Measurements from ENCODE around the gene TSNAX. TPM values are rescaled to one million over a fixed set of nuclear protein-coding genes. Genes with fewer than 3 reads are reported as not detected.

Gene TSNAX
- total RNA-seq, 2 experiments from 2014 or later, result 33.5 to 35.7 TPM

DNA sequence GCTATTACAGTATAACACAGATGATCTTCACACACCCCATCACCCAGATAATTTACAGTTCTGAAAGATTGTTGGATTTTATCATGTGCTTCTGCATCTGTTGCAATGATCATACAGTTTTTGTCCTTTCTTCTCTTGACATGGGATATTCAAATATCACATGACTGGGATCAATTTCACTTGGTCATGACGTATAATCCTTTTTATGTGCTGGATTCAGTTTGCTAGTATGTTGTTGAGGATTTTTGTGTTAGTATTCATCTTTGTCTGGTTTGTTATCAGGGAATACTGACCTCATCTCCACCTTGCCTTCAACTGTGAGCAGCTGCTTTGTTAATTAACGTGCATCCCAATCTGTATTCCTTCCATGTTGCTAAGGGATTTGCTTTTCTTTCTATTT, 53.4 kb downstream of the TSNAX start:
- TF ChIP-seq, protein P1, sequence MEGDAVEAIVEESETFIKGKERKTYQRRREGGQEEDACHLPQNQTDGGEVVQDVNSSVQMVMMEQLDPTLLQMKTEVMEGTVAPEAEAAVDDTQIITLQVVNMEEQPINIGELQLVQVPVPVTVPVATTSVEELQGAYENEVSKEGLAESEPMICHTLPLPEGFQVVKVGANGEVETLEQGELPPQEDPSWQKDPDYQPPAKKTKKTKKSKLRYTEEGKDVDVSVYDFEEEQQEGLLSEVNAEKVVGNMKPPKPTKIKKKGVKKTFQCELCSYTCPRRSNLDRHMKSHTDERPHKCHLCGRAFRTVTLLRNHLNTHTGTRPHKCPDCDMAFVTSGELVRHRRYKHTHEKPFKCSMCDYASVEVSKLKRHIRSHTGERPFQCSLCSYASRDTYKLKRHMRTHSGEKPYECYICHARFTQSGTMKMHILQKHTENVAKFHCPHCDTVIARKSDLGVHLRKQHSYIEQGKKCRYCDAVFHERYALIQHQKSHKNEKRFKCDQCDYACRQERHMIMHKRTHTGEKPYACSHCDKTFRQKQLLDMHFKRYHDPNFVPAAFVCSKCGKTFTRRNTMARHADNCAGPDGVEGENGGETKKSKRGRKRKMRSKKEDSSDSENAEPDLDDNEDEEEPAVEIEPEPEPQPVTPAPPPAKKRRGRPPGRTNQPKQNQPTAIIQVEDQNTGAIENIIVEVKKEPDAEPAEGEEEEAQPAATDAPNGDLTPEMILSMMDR (IDR thresholded peaks at IDR 0.05), result no peak
- POLR2A ChIA-PET, result no interaction called here
- DNase-seq (no peak), ATAC-seq (ENCODE audit: poor library complexity) (no peak)
- no peaks in the 10 kb centered on the region for H3K36me3 Mint-ChIP-seq (ENCODE audit: low read depth)
- Histone ChIP-seq H3K4me3 (ENCODE audit: low read length) (no peak overlapping the region), H3K27me3 (ENCODE audit: control insufficient read depth in 1 of 2, insufficient read depth in 2 of 2, low read length in 2 of 2) (no peaks in the 10 kb centered on the region), H3K9me3 (ENCODE audit: control insufficient read depth in 1 of 2, insufficient read depth in 1 of 2, low read length in 2 of 2) (no peaks in the 10 kb centered on the region), H3K27ac (ENCODE audit: low read depth in 1 of 2, low read length in 2 of 2) (no peak overlapping the region), H3K36me3 (ENCODE audit: insufficient read depth, low read length) (no peaks in the 10 kb centered on the region), H3K4me1 (ENCODE audit: insufficient read depth, low read length) (no peaks in the 10 kb centered on the region)
- H3K27ac Mint-ChIP-seq, result no peak overlapping the region
- intact Hi-C loops (cut with DNase I, micrococcal nuclease), result no loop called here
- CTCF ChIA-PET, result no interaction called here
- H3K4me3 Mint-ChIP-seq, result no peak overlapping the region
- no peaks in the 10 kb centered on the region for H3K27me3 Mint-ChIP-seq
- no peaks in the 10 kb centered on the region for H3K4me1 Mint-ChIP-seq (ENCODE audit: low read depth)
- no peaks in the 10 kb centered on the region for H3K9me3 Mint-ChIP-seq

DNA sequence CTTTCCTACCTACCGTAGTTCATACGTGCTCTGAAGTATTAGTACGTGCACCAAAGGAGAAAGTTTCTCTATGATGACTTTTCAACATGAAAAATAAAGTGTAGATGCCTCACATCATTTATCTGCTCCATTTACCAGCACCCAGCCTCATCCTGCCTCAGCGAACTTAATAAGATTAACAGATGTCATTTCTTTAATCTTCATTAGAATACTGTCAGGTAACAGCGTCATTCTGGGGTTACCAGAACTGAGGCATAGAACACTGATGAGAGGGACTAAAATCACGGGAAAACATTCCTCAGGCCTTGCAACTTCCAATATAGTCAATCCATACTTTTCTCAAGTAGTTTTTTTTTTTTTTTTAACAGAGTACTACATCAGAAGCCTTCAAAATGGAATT, 54.9 kb downstream of the TSNAX start:
- no peaks in the 10 kb centered on the region for H3K9me3 Mint-ChIP-seq
- Histone ChIP-seq H3K36me3 (ENCODE audit: insufficient read depth, low read length) (no peaks in the 10 kb centered on the region), H3K4me3 (ENCODE audit: low read length) (no peak overlapping the region), H3K9me3 (ENCODE audit: control insufficient read depth in 1 of 2, insufficient read depth in 1 of 2, low read length in 2 of 2) (no peaks in the 10 kb centered on the region), H3K4me1 (ENCODE audit: insufficient read depth, low read length) (no peaks in the 10 kb centered on the region), H3K27ac (ENCODE audit: low read depth in 1 of 2, low read length in 2 of 2) (no peak overlapping the region), H3K27me3 (ENCODE audit: control insufficient read depth in 1 of 2, insufficient read depth in 2 of 2, low read length in 2 of 2) (no peaks in the 10 kb centered on the region)
- H3K4me1 Mint-ChIP-seq (ENCODE audit: low read depth), result no peaks in the 10 kb centered on the region
- no peaks in the 10 kb centered on the region for H3K36me3 Mint-ChIP-seq (ENCODE audit: low read depth)
- no peak overlapping the region for H3K27ac Mint-ChIP-seq
- DNase-seq (no peak), ATAC-seq (ENCODE audit: poor library complexity) (no peak)
- TF ChIP-seq, protein P1 (IDR thresholded peaks at IDR 0.05), result no peak
- ChIA-PET POLR2A (no interaction called here), CTCF (no interaction called here)
- no peaks in the 10 kb centered on the region for H3K27me3 Mint-ChIP-seq
- no peak overlapping the region for H3K4me3 Mint-ChIP-seq
- intact Hi-C loops (cut with DNase I, micrococcal nuclease), result no loop called here

DNA sequence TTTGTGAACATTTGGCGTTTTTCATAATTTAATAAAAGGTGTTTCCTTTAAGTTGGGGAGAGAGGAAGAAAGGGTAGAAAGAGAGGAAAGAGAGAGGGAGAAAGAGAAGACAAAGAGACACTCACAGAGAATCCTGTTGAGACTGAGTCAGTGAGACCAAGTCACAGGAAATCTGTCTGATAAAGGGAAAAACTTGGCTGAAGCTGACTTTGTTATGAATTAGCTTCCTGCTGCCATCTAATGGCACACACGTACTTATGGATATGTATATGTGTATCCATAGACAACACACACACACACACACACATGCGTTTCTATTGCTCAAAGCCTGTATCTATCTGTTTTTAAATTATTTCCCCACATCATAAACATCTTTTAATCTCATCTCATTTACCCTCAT, 55.6 kb downstream of the TSNAX start:
- TF ChIP-seq, protein P1 (IDR thresholded peaks at IDR 0.05), result no peak
- DNase-seq (peak in 1 of 14 experiments; percentile 4), ATAC-seq (ENCODE audit: poor library complexity) (no peak)
- Histone ChIP-seq H3K27me3 (ENCODE audit: control insufficient read depth in 1 of 2, insufficient read depth in 2 of 2, low read length in 2 of 2) (no peaks in the 10 kb centered on the region), H3K9me3 (ENCODE audit: control insufficient read depth in 1 of 2, insufficient read depth in 1 of 2, low read length in 2 of 2) (no peaks in the 10 kb centered on the region), H3K36me3 (ENCODE audit: insufficient read depth, low read length) (no peaks in the 10 kb centered on the region), H3K27ac (ENCODE audit: low read depth in 1 of 2, low read length in 2 of 2) (no peak overlapping the region), H3K4me1 (ENCODE audit: insufficient read depth, low read length) (no peaks in the 10 kb centered on the region), H3K4me3 (ENCODE audit: low read length) (no peak overlapping the region)
- Mint-ChIP-seq H3K4me3 (no peak overlapping the region), H3K27ac (no peak overlapping the region), H3K9me3 (no peaks in the 10 kb centered on the region), H3K36me3 (ENCODE audit: low read depth) (no peaks in the 10 kb centered on the region), H3K4me1 (ENCODE audit: low read depth) (no peaks in the 10 kb centered on the region), H3K27me3 (no peaks in the 10 kb centered on the region)
- intact Hi-C loops (cut with DNase I, micrococcal nuclease), result no loop called here
- ChIA-PET POLR2A (no interaction called here), CTCF (no interaction called here)
